K562 (cell line): ENCODE measurements around the gene PNMA8C. TPM values are rescaled to one million over a fixed set of nuclear protein-coding genes. Genes with fewer than 3 reads are reported as not detected.

Experiments used
- ASH1L ChIP-seq: fragments of 450-650 bp; IDR thresholded peaks from 2 replicates; pipeline ENCODE4 v1.6.1; 2018; ENCODE audit warnings: borderline replicate concordance, mild to moderate bottlenecking, low read depth; ENCODE audit not compliant: partially characterized antibody
- BRF1 ChIP-seq: IDR thresholded peaks from 3 replicates; pipeline ENCODE4 v1.6.1; 2011; ENCODE audit warnings: borderline replicate concordance, mild to moderate bottlenecking; ENCODE audit not compliant: insufficient read length; ENCODE audit errors: extremely low read depth
- CBX3 ChIP-seq, 2 experiments: IDR thresholded peaks; 1 replicate in 1 of 2; 2 replicates in 1 of 2; pipeline ENCODE4 v1.6.1; 2012; ENCODE audit warnings: inconsistent platforms in 2 of 2, low read length in 2 of 2, borderline replicate concordance in 1 of 2, control low read depth in 1 of 2
- HOMEZ ChIP-seq: fragments of 250-450 bp; sonication (Bioruptor Pico); IDR thresholded peaks from 2 replicates; pipeline ENCODE4 v1.4.0; 2020; ENCODE audit warnings: mild to moderate bottlenecking, moderate library complexity
- KLF16 ChIP-seq: IDR thresholded peaks from 2 replicates; pipeline ENCODE4 v1.6.1; 2016; ENCODE audit warnings: antibody characterized with exemption
- MAX ChIP-seq: sonication (generic); formaldehyde crosslinking; IDR thresholded peaks from 2 replicates; pipeline ENCODE4 v1.9.0; 2022; ENCODE audit warnings: mild to moderate bottlenecking, missing genetic modification reagents
- NCOR1 ChIP-seq: fragments of 450-650 bp; IDR thresholded peaks from 2 replicates; pipeline ENCODE4 v1.6.1; 2016; ENCODE audit warnings: mild to moderate bottlenecking, moderate library complexity
- PCBP2 ChIP-seq: fragments of 200-400 bp; formaldehyde crosslinking; IDR thresholded peaks from 2 replicates; pipeline ENCODE4 v1.6.1; 2018; ENCODE audit warnings: low read length, low read depth, mild to moderate bottlenecking, moderate library complexity; ENCODE audit not compliant: poor library complexity, severe bottlenecking
- POLR2H ChIP-seq: IDR thresholded peaks from 2 replicates; pipeline ENCODE4 v1.6.1; 2016; ENCODE audit warnings: missing genetic modification characterization, low read depth, mild to moderate bottlenecking, control low read depth, missing compliant biosample characterization, moderate library complexity
- PPARD ChIP-seq: fragments of 250-450 bp; sonication (Bioruptor Pico); IDR thresholded peaks from 2 replicates; pipeline ENCODE4 v1.8.0; 2022; ENCODE audit warnings: inconsistent platforms, mild to moderate bottlenecking, moderate library complexity
- SREBF2 ChIP-seq: sonication (generic); formaldehyde crosslinking; IDR thresholded peaks from 2 replicates; pipeline ENCODE4 v1.4.0; 2020; ENCODE audit warnings: mild to moderate bottlenecking, missing genetic modification reagents
- SRSF9 ChIP-seq: fragments of 200-400 bp; formaldehyde crosslinking; IDR thresholded peaks from 2 replicates; pipeline ENCODE4 v1.6.1; 2017; ENCODE audit warnings: low read depth, low read length, borderline replicate concordance
- TBL1XR1 ChIP-seq, 2 experiments: IDR thresholded peaks; 2 replicates each; pipeline ENCODE4 v1.6.1; 2012; ENCODE audit warnings: improper control_type of control experiment in 2 of 2, low read length in 2 of 2, mild to moderate bottlenecking in 1 of 2
- WHSC1 ChIP-seq: IDR thresholded peaks from one replicate; pipeline ENCODE4 v1.6.1; 2012; ENCODE audit warnings: low read length, control low read depth, inconsistent platforms
- ZBTB2 ChIP-seq: fragments of 450-650 bp; IDR thresholded peaks from 2 replicates; pipeline ENCODE4 v1.6.1; 2016; ENCODE audit warnings: antibody characterized with exemption
- ZBTB5 ChIP-seq: fragments of 450-650 bp; IDR thresholded peaks from 2 replicates; pipeline ENCODE4 v1.6.1; 2017; ENCODE audit warnings: antibody characterized with exemption
- ZNF165 ChIP-seq: fragments of 250-450 bp; sonication (Bioruptor Pico); IDR thresholded peaks from 2 replicates; pipeline ENCODE4 v1.4.0; 2020; ENCODE audit warnings: borderline replicate concordance
- ZNF644 ChIP-seq: fragments of 200-800 bp; sonication (Bioruptor generic); IDR thresholded peaks from 2 replicates; pipeline ENCODE4 v1.6.1; 2016; ENCODE audit warnings: low read depth, missing genetic modification characterization, missing compliant biosample characterization
- polyA plus RNA-seq, 8 experiments: library from polyadenylated mRNA; depleted of rRNA in 4 of 8; stranded (reverse) in 5 of 8; unstranded in 3 of 8; fragments of >200 nt; fragmentation: Nextera tagmentation in 2 of 8; fragmentation: Illumina TruSeq in 1 of 8; extraction: Ambion mirVana in 2 of 8; extraction: Trizol in 1 of 8; gene quantifications; 2 replicates each; pipeline versions ENCODE4 v1.2.1 to v1.2.3, GENCODE V29; 2011 to 2014; ENCODE audit warnings: inconsistent platforms in 1 of 8, missing spikeins in 1 of 8
- total RNA-seq, 7 experiments: library from RNA; depleted of rRNA in 6 of 7; stranded (reverse); fragments of >200 nt in 6 of 7; fragmentation: Illumina TruSeq in 2 of 7; extraction: Trizol in 2 of 7; gene quantifications; 2 replicates each; pipeline versions ENCODE4 v1.2.1 to v1.2.3, GENCODE V29; 2011 to 2021; ENCODE audit warnings: low replicate concordance in 1 of 7

The PNMA8C gene
- total and polyA plus RNA-seq, 9 of the 15 experiments (the other 6 are each of a cell fraction or from before 2014, with no cell fraction given), result 0.04 to 0.05 (median 0.05) TPM; not detected in 6

GRCh38 chr19:46411088-46411924 is 17.4 kb downstream of the PNMA8C start (continued):
- TF ChIP-seq HOMEZ (CRISPR knock-in tag), result no peak
- no peak for TF ChIP-seq SREBF2
- TF ChIP-seq ZBTB5, result no peak
- TF ChIP-seq ZNF644, result no peak
- TF ChIP-seq PCBP2, result no peak
- no peak for TF ChIP-seq SRSF9
- no peak for TF ChIP-seq MAX (CRISPR knock-in tag)
- TF ChIP-seq POLR2H (tag), result no peak
- no peak for TF ChIP-seq BRF1
- TF ChIP-seq ASH1L, result no peak
- TF ChIP-seq WHSC1, result no peak
- peak; percentile 69 for TF ChIP-seq NCOR1
- no peak for TF ChIP-seq PPARD
- TF ChIP-seq ZNF165 (CRISPR knock-in tag), result no peak
- TF ChIP-seq KLF16, result no peak
- TF ChIP-seq ZBTB2, result 0 out of 2 replicates have a peak, but pooled peaks have one; percentile 37
- 0 out of 4 replicates have a peak, but pooled peaks of 1 of the 2 experiments have one; percentile 17 for TF ChIP-seq TBL1XR1 (IDR thresholded peaks at IDR 0.05; ENCODE audit: low read length in 2 of 2)
- no peak for TF ChIP-seq CBX3 (IDR thresholded peaks at IDR 0.05; ENCODE audit: borderline replicate concordance in 1 of 2, low read length in 2 of 2)
